Peyer's patch (tissue), 4 donors: Measurements from ENCODE around the gene CARD18.
"Not testable (repeated sequence)": the region's sequence is repeated elsewhere in the genome, so short reads cannot be mapped to it uniquely, and the experiment has no call there.

Source experiments
- POLR2A ChIP-seq, 2 donors: fragments of 450-650 bp; IDR thresholded peaks; one replicate each; pipeline ENCODE4 v1.5.1; 2017; ENCODE audit warnings: antibody characterized with exemption in 2 of 2, mild to moderate bottlenecking in 2 of 2, moderate library complexity in 2 of 2
- TF ChIP-seq, protein P1 (sequence below), 6 experiments: fragments of 450-650 bp in 4 of 6; fragments of 200-600 bp in 2 of 6; sonication (generic) in 1 of 6; IDR thresholded peaks; one replicate each; pipeline ENCODE4 v1.5.1; 2017 to 2019; ENCODE audit warnings: antibody characterized with exemption in 6 of 6, mild to moderate bottlenecking in 3 of 6, moderate library complexity in 1 of 6

DNA sequence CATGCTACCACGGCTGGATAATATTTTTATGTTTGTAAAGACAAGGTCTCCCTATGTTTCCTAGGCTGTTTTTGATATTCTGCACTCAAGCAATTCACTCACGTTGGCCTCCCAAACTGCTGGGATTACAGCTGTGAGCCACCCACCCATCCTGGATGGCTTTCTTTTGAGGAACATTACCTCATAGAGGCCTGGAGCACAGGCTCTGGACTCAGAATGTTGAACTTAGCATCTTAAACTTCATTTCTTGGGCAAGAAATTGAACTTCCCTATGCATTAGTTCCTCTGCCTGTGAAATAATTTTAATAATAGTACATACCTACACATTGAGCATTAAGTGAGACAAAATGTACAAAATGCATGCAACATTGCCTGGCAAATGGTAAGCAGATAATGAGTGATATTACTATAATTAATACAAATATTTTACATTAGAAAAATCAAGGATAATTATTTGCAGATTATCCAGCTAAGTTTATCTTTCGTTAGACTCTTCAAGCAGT, 37.4 kb downstream of the CARD18 start:
- TF ChIP-seq, protein P1, sequence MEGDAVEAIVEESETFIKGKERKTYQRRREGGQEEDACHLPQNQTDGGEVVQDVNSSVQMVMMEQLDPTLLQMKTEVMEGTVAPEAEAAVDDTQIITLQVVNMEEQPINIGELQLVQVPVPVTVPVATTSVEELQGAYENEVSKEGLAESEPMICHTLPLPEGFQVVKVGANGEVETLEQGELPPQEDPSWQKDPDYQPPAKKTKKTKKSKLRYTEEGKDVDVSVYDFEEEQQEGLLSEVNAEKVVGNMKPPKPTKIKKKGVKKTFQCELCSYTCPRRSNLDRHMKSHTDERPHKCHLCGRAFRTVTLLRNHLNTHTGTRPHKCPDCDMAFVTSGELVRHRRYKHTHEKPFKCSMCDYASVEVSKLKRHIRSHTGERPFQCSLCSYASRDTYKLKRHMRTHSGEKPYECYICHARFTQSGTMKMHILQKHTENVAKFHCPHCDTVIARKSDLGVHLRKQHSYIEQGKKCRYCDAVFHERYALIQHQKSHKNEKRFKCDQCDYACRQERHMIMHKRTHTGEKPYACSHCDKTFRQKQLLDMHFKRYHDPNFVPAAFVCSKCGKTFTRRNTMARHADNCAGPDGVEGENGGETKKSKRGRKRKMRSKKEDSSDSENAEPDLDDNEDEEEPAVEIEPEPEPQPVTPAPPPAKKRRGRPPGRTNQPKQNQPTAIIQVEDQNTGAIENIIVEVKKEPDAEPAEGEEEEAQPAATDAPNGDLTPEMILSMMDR (IDR thresholded peaks at IDR 0.05), result not testable (repeated sequence)
- not testable (repeated sequence) for TF ChIP-seq POLR2A (IDR thresholded peaks at IDR 0.05)
